Measurements from ENCODE around the gene IL12RB2.
A peak's percentile ranks its signal among the peaks of the same experiment; 100 is the strongest.

IL12RB2 gene

DNA sequence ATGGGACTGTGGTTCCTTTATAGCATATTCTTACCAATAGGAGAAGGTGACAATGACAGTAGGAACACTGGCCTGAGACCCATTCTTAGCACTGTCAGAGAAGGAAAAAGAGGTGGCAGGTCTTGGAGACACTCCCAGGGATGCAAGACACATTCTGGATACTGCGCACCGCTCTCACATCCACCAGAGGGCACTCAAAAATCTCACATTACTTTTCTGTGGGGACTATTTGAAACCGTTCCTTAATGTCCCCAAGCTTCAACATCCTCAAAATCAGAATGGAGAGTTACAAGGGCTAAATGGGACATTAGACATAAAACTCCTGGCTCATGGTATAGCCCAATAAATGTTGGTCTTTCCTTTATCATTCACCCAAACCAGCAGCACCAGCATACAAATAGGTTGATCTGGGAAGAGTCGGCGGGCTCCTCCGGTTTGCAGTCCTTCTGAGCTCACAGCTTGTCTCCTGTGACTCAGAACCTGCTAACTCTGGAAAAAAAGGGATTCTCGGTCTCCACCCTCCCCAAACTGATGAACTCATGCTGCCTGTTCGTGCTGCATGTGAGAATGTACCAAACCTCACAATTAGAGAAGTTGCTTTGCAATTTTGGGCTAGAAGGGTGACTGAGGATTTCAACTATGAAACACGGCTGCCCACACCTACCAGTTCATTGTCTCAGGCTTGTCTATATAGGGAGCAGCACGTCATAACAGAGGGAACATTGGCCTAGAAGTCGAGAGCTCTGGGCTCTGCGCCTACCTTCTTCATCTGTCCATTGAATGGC, 40.2 kb downstream of the IL12RB2 start:
- DNase-seq (ENCODE audit: low read depth), result peak; percentile 36

DNA sequence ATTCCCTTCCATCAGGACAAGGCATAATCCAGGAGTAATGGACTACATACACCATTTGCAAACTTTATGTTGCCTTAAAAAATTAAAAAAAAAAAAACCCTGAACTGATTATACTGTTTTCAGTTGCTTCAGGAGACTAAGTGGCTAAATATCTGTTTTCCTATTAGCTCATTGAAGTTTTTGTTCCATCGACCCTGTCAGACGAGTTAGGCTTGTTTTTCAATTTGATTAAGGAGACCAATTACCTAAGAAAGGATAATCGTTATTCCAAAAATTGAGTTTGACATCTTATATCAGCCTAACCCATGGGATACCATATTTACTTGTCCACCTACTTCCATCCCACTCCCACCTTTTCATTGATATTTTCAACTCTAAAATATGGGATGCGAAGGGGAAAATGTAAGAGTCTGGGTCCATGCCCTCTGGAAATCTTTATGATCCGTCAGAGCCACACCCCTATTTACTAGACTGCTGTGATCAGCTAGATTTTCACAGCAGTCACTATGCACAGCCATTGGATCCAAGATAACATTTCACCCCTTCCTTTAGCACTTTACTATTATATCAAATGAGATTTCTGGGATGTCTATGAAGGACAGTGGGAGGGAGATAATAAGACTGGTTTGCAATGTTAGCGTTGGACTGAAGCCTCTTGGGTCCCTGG, 41.0 kb downstream of the IL12RB2 start:
- DNase-seq (ENCODE audit: low read depth), result no peak

DNA sequence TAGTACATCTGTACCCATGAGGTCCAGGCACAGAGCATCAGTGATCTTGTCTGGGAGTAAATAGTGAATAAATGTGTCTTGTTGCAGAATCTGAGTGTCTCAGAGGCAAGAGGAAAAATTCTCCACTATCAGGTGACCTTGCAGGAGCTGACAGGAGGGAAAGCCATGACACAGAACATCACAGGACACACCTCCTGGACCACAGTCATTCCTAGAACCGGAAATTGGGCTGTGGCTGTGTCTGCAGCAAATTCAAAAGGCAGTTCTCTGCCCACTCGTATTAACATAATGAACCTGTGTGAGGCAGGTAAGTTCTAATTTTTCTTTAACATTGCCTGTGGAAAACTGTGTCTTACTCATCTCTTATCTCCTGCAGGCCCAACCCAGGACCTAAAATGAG, 43.1 kb downstream of the IL12RB2 start:
- no peak for DNase-seq (ENCODE audit: low read depth)

DNA sequence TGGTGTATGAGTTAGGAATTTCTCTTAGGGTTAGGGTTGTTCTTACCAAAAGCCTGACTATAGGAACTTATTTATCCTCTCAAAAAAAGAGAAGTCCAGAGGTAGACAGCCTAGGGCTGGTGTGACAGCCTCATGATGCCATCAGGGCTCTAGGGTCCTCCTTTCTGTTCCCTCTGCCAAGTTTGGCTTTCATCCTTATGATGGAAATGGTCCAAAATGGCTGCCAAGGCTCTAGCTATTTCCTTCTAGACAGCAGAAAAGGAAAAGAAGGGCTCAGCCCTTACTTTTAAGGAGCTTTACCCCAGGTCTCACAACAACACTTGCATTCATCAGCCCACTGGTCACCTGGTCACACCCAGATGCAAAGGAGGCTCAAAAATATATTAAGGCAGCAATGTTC, 44.5 kb downstream of the IL12RB2 start:
- DNase-seq (ENCODE audit: low read depth), result no peak

DNA sequence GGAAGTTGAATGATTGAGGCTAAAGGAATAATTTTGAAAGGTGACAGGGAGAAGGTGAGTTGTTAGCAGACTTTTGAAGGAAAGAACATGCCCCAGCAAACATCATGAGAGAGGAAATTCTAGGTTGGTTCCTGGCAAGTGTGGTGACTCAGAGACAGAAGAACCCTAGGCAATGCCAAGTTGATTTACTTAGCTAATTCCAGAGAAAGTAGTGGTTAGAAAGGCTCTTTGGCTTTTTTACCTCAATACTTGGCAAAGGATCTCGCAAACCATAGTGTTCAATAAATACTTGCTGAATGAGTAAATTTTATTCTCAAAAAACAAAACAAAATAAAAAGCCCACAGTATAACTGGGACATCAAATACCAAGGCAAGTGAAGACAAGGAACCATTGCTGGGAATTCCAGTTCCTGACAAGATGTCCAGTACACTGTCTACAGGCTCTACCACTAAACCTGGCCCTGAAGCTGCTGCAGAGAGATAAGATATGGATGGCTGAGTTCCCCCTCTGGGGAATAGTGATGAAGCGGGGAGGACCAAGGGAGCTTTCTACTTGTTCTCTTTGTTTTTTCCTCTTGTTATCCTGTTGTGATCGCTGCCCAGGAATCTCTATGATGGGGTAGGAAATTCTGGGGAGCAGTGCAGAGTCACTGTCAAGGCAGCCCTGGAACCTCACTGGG, 48.2 kb downstream of the IL12RB2 start:
- DNase-seq (ENCODE audit: low read depth), result peak; percentile 14

DNA sequence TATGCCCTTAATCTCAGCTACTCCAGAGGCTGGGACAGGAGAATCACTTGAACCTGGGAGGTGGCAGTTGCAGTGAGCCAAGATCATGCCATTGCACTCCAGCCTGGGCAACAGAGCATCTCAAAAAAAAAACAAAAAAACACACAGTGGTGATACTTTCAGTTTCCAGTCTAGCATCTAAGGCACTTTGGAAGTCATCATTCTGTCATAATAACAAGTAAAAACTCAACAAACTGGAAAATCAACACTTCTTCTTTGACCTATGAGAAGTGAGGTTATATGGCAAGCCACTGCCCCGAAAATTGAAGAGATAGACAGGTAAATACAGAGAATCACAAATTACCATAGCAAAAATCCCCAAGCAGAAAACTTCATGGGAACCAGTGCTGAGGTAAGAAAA, 51.9 kb downstream of the IL12RB2 start:
- no peak for DNase-seq (ENCODE audit: low read depth)

DNA sequence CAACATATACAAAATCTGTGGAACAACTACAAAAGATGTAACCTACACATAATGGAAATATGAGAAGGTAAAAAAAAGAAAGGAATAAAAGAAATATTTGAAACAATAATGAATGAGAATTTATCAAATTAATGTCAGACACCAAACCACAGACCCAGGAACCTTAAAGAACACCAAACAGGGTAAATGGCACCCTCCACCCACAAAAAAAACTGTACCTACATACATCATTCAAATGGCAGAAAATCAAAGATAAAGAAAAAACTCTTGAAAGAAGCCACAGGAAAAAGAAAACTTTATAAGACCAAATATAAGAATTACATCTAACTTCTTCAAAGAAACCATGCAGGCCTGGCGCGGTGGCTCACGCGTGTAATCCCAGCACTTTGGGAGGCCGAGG, 54.0 kb downstream of the IL12RB2 start:
- DNase-seq (ENCODE audit: low read depth), result no peak

DNA sequence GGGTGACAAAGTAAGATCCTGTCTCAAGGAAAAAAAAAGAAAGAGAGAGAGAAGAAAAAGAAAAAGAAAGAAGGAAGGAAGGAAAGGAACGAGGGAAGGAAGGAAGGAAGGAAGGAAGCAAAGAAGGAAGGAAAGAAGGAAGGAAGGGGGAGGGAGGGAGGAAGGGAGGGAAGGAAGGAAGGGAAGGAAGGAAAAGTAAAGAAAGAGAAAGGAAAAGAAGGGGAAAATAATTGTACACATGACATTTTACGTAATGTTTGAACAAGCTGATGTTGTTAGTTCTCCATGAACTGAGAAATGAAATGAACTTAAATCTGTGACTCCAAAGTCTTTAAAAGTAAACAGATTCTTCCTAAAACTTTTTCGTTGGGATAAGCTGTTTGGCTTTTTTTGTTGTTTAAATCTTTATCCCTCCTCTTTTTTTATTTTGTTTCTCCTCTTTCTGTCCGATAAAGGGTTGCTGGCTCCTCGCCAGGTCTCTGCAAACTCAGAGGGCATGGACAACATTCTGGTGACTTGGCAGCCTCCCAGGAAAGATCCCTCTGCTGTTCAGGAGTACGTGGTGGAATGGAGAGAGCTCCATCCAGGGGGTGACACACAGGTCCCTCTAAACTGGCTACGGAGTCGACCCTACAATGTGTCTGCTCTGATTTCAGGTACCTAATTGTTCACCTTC, 59.8 kb downstream of the IL12RB2 start:
- DNase-seq (ENCODE audit: low read depth), result no peak

DNA sequence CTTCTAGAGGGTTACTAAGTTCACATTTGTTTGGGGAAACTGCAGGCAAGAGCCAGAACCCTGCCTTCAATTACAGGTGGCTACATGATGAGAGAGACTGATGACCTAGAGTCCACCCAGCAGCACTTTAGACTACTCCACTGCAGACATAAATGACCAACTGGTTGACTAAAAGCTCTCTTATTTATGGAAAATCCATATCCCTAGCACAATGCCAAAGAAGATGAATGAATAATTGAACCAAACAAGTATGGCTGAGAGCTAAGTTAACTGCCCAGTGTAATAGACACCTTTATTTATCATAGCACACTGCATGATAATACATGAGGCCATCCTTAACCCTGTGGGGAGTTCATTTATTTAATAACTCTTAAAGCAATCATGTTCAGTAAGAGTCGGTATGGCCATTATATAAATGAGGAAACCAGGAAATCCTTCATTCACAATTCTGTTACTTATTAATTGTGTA, 60.4 kb downstream of the IL12RB2 start:
- no peak for DNase-seq (ENCODE audit: low read depth)

DNA sequence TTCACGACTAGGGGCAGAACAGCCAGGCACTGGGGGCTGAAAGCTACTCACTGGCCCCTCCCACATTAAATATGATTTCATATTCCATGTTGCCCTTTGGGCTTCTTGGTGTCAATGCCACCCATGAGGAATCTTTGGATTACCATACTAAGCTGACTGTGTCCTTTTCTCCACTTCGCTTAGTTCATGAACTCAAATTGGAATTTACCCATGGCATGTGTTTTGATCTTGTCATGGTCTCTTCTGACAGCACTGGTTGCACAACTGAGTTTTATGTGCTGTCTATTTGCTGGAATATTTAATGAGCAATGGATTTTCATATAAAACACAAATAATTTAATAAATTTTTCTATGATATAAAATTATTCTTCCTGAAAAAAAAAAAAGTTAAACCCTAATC, 63.4 kb downstream of the IL12RB2 start:
- DNase-seq (ENCODE audit: low read depth), result no peak

DNA sequence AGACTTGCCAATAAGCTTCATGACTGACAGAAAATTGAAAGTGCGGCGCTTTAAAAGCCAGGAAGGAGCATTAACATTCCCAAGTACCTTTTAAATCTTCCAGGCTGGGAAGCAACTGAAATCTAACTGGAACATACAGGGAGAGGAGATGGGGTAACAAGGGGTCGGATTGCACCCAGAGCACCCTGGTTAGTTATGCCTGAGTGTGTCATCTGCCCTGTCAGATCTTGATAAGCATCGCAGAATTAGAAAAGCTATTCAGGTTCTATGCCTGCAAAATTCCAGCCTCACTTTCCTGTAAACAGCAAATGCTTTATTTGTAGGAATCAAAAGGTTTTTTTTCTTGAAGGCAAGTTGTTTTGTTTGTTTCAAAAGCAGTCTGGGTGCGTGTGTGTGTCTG, 64.0 kb downstream of the IL12RB2 start:
- no peak for DNase-seq (ENCODE audit: low read depth)

DNA sequence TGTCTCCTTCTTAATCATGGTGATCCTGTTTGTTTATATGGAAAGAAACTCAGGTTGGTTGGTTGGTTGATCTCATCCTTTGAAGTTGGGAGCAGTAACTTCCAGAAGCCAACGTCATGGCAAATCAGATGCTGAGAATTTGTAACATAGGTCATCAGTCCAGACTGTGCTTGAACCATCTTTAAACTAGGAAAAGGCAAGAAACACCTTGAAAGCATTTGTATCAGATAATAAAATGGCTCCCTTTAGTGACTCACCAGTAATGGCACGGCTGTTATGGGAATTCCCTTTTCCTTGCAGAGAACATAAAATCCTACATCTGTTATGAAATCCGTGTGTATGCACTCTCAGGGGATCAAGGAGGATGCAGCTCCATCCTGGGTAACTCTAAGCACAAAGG, 64.5 kb downstream of the IL12RB2 start:
- DNase-seq (ENCODE audit: low read depth), result no peak

DNA sequence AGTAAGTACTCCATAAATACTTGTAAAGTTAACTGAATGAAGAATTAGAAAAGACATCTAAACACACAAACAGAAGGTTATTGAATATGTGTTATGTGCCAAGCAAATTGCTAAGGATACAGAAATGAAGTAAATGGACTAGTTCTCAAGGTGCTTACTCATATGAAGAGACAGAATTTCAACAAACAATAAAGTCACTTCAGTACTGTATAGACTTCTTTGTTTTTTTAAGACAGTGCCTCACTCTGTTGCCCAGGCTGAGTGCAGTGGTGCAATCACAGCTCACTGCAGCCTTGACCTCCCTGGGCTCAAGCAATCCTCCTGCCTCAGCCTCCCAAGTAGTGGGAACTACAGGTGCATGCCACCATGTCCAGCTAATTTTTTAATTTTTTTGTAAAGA, 65.2 kb downstream of the IL12RB2 start:
- DNase-seq (ENCODE audit: low read depth), result no peak

DNA sequence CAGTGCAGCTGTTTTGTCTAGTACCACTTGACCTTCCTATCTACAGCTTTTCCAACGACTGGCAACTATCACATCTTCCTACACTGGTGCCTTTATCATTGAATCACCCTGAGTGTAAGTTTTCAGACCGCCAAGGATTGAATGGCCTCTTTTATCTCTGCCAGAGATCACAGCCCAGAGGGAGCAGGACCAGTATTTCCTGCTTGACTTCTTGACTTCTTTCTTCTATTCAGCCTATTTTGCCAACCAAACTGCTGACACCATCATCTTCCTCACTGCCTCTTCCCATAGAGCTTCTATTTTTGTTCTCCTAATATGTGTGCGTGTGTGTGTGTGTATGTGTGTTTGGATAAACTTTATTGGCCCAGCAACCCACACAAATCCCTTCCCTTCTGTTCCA, 68.7 kb downstream of the IL12RB2 start:
- DNase-seq (ENCODE audit: low read depth), result no peak

DNA sequence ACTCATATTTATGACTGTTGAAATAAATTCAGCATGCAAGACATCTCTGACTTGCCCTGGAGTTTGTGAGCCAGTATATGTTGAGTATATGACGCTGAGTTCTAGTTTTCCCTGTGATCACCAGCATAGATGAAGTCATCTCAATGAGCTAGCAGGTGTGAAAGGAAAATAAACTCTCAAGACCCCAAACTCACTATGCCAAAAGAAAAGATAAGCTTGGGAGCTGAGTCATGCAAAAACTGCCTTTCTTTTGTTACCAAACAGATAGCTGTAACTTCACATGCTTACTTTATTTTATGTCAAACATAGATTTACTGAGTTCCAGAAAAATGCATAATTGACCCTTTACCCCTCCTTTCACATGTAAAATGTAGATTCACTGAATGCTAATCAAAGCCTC, 69.6 kb downstream of the IL12RB2 start:
- no peak for DNase-seq (ENCODE audit: low read depth)

DNA sequence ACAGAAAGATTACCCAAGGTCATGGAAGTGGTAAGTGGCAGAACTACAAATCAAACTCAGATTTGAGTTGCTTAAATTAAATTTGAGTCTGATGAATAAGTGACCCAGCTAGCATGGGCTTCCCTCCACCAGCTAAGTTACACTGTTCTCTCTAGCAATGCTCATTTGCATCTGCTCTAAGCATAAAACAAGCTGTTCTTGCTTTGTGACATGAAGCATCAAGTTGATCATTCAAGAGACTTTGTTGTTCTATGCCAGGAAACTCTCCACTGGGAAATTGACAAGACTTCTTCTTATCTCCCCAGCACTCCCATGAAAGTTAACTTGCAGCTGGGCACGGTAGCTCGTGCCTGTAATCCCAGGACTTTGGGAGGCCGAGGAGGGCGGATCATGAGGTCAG, 73.5 kb downstream of the IL12RB2 start:
- no peak for DNase-seq (ENCODE audit: low read depth)

DNA sequence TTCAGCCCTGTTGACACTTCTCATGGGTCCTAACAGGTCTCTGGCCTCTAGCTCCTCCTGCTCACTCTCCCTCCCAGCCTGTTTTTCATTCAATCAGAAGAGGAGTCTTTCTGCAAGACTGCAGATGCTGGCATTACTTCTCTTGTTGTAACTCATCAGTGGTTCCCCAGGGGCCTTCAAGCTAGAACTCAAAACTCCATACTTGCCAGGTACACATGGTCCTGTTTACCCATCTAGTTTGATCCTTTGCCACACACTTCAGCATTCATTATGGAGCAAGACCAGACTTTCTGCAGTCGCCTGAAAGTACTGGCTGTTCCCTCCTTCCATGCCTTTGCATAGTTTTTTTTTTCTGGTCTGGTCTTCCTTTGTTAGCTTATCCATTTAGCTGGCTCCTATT, 74.6 kb downstream of the IL12RB2 start:
- peak; percentile 62 for DNase-seq (ENCODE audit: low read depth)

DNA sequence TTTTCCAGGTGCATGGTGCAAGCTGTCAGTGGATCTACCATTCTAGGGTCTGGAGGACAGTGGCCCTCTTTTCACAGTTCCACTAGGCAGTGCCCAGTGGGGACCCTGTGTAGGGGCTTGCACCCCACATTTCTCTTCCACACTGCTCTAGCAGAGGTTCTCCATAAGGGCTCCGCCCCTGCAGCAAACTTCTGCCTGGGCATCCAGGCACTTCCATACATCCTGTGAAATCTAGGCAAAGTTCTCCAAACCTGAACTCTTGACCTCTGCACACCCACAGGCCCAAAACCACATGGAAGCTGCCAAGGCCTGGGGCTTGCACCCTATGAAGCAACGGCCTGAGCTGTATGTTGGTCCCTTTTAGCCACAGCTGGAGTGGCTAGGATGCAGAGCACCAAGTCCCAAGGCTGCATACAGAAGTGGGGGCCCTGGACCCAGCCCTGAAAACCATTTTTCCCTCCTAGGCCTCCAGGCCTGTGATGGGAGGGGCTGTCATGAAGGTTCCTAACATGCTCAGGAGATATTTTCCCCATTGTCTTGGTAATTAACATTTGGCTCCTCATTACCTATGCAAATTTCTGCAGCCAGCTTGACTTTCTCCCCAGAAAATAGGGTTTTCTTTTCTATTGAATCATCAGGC, 76.4 kb downstream of the IL12RB2 start:
- DNase-seq (ENCODE audit: low read depth), result no peak

DNA sequence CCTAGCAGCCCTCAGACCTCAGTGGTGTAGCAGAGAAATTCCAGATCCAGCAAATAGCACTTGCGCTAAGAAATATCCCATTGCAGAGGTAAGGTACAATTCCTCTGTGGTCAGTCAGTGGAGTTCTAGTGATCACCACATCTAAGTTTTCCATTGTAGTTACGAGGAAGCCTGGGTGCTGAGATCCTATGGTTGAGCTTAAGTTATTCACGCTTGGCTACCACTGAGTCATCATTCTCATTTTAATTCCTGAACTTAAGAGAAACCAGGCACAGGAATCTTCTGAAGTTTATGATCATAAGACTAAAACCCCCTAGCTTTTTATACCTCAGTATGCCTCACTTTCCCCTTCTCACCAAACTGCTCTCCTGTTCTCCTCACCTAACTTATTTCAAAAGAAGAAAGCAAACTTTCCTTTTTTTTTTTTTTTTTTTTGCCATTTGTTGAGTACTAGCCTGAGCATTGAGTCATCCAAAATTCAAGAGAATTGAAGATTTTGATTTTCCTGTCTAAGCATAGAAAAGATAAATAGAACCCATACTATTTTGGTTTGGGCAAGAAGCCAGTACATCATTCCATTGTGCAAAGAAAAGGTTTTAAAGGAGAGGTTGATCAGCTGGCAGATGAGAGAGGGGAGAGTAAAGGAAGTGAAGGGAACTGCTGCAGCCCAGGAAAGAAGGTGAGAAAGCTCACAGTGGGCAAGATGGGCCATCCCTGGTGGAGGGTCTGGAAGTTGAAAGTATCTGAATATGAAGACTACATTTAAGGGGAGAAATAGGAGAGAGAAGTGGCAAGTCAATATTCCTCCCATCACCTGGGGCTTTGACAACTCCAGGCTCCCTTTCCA, 82.6 kb downstream of the IL12RB2 start:
- DNase-seq (ENCODE audit: low read depth), result no peak

DNA sequence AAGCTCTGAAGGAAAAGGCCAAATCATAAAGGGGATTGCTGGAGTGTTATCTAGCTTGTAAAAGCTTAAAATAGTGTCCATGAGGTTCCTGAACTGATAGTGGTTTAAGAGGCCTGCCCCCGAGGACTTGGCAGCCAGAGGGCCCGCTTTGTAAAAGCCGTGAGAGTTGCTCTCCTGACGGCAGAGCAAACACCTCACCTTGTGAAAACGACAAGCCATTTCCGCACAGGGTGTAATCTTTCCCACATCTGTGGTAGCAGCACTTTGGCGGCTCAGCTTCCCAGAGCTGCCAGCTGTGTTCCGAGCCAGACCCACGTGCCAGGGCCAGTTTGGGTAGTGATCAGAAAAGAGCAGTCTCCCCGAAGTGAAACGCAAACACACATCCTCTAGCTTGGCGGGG, 85.6 kb downstream of the IL12RB2 start:
- DNase-seq (ENCODE audit: low read depth), result no peak

DNA sequence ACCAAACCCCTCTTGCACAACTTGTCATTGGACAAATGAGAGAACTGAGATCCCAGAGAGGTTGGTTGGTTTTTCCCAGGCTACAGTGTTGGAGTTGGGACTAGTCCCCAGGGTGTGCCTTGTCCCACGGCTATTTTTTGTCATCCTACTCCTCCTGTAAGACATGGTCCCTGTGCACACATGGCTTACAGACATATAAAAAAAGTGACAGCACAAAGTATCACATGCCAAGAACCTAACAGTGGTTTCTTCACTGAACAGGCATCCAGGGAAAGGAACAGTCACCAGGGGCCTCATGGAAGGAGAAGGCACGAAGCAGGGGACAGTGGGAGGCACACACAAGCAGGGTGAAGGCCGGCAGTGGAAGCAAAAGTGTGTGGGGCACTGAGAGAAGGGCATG, 86.1 kb downstream of the IL12RB2 start:
- no peak for DNase-seq (ENCODE audit: low read depth)
